Dedifferentiated amniotic fluid mesenchymal stem cell (primary cell): ENCODE data around the gene KLHL40.

Experiments used
- DNase-seq: peaks from one replicate; pipeline ENCODE4 v3.0.0-alpha.2; 2016; ENCODE audit errors: extremely low spot score

The KLHL40 gene

DNA sequence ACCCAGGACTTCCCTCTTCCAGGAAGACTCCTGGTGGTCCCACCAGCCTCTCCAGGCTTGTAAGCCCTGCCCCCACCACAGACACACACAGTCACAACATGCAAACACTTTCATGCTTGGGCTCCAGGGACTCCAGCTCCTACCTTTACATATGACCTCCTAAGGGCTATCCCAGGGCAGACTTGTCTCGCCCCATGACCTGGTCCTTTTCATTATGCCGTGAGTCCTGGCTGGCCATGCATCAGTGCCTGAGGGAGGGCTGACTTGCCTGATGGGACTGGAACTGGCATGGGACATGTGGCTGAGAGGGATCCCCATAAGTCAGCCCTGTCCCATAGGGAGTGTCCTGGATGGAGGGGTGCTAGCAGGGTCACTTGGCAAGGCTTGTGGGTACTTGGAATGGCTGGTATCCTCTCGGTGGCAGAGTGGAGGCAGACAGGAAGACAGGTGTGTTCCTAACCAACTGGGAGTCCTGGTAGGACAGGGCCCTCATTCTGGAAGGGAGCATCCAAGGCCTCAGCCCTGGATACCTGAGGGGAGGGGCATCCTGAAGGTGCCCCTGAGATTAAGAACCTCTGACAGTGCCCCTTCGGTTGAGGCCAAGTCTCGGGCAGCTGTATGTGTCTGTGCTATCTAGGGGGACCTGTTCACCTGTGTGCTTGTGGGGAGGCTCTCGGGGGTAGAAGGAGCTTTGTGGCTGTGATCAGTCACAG is 17.8 kb downstream of the KLHL40 start:
- no peak for DNase-seq

- no peak for DNase-seq
Measured at GRCh38 chr3:42703695-42704025, 18.3 kb downstream of the KLHL40 start.

- no peak for DNase-seq
Measured at GRCh38 chr3:42704136-42704841, 19.0 kb downstream of the KLHL40 start.

GRCh38 chr3:42705058-42705767 is 19.9 kb downstream of the KLHL40 start:
- DNase-seq, result no peak

- DNase-seq, result no peak
Measured at GRCh38 chr3:42705962-42706585, 20.7 kb downstream of the KLHL40 start.

- no peak for DNase-seq
Measured at GRCh38 chr3:42706721-42707619, 21.6 kb downstream of the KLHL40 start.

- no peak for DNase-seq
Measured at GRCh38 chr3:42707620-42708355, 22.5 kb downstream of the KLHL40 start.

- DNase-seq, result no peak
Measured at GRCh38 chr3:42708611-42709151, 23.3 kb downstream of the KLHL40 start.

DNA sequence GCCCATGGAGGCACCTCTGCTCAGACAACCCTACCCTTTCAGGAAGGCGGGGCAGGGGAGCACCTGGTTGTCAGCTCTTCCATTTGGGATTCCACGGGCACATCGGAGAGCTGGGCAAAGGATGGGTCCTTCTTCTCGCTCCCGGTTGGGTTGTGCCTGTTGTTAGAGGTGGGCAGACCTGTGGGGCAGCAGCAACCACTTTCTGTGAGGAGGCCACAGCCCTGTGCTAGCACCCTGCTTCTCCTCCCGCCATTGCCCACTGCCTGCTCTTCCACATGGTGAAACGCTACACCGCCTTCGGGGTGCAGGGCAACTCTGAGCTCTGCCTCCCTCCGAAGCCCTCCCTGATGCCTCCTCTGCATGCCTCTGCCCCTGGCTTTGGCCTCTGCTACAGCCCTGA is 24.3 kb downstream of the KLHL40 start:
- no peak for DNase-seq

DNA sequence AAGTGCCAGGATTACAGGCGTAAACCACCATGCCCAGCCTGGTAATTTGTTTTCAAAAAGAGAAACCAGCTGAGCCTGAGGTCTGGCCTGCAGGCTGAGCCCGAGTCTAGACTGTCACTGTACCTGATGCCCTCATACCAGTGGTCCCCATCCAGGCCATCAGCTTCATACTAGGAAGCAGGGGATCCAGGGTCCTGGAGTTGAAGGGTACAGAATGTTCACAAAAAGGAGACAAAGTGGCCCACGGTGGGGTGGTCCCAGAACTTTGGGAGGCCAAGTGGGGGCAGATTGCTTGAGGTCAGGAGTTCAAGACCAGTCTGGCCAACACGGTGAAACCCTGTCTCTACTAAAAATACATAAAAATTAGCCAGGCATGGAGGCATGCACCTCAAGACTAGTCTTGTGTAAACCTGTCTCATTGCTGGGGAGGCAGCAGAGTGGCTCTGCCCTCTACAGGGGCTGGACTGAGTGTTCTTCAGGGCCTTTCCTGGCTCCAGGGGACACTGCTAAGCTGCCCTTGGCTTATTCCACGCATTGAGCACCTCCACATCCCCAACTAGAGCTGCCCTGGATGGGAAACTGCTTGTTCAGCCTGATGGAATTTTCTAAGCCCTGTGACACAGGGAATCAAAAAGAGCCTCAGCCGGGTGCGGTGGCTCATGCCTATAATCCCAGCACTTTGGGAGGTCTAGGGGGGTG is 25.1 kb downstream of the KLHL40 start:
- no peak for DNase-seq

DNA sequence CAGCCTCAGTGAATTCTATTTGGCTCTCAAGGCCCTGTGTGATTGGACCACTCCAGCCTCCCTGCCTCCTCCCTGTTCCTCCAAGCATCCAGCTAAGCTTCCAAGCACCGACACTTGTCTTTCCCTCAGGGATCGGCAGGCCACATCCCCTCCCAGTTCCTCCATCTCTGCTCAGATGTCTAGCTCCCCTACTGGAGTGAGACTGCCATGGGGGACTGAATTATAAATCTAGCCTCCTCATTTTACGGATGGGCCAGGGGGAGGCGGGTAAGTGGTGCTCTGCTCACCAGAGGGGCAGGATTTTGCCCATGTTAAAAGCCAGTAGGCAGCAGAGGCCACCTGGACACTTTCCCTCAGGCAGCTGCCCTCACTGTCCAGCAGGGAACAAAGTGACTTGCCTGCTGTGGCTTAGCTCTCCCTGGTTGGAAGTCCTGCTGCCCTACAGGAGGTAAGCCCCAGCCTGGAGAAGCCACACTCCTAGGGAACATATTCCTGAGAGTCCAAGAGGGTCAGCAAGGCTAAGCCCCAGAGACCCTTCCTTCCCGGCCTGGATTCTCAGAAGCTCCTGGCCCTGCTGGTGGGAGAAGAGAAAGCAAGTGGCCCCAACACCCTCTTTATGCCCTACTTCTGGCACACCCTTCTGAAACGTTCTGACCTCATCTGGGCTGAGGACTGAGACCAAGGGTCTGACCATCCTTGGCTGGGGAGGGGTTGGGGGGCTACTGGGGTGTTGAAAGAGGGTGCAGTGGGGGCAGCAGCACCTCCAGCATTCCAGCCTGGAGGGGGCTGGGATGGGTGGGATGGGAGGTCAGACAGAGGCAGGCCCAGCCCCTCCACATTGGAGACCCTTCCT is 26.4 kb downstream of the KLHL40 start:
- no peak for DNase-seq

- no peak for DNase-seq
Measured at GRCh38 chr3:42712344-42712648, 27.0 kb downstream of the KLHL40 start.

- DNase-seq, result no peak
Measured at GRCh38 chr3:42712688-42713372, 27.5 kb downstream of the KLHL40 start.

DNA sequence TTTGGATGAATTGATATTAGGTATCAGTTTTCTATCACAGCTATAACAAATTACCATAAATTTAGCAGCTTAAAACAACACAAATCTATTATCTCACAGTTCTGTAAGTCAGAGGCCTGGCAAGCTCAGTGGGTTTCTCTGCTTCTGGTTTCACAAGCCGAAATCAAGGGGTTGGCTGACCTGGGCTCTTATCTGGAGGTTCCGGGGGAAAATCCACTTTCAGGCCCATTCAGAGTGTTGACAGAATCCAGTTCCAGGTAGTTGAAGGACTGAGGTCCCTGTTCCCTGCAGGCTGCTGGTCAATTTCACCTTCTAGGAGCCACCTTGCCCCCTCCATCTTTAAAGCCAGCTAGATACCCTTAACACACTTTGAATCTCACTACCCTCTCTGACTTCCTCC is 28.4 kb downstream of the KLHL40 start:
- no peak for DNase-seq

DNA sequence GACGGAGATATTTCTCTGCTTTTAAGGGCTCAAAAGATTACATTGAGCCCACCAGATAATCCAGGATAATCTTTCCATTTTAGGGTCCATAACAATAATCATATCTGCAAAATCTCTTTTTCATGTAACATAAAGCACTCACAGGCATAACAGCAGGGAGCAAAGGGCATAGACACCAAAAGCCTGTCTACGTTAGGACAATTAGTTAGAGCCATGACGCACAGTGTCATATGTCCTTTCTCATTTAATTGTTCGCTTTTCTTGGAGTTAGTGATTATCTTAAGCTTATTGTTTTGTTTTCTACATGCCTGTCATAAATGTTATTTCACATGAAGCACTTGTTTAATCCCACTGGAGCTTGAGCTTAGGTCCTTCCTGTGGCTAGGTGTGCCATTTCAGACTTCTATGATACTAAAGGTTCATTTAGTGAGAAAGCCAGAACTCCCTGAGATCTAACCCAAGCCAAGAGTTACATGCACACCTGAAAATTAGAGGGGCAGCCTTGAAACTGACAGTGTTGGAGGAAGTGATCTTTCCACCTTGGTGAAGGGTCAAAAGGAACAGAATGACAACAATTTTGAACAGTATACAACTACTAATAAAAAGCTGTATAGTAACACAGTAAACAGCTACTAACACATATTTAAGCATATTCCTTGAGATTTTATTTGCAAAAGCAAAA is 29.0 kb downstream of the KLHL40 start:
- no peak for DNase-seq

DNA sequence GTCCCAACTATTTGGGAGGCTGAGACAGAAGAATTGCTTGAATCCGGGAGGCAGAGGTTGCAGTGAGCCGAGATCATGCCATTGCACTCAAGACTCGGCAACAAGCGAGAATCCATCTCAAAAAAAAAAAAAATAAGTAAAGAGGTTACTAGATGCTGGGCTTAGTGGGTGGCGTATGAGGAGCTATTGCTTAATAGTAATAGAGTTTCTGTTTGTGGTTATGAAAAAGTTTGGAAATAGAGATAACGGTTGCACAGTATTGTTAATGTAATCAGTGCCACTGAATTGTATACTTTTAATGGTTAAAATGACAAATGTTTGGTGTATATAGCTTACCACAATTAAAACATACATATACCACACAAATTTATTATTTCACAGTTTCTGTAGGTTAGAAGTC is 32.0 kb downstream of the KLHL40 start:
- DNase-seq, result no peak

- DNase-seq, result no peak
Measured at GRCh38 chr3:42718338-42718737, 33.0 kb downstream of the KLHL40 start.

DNA sequence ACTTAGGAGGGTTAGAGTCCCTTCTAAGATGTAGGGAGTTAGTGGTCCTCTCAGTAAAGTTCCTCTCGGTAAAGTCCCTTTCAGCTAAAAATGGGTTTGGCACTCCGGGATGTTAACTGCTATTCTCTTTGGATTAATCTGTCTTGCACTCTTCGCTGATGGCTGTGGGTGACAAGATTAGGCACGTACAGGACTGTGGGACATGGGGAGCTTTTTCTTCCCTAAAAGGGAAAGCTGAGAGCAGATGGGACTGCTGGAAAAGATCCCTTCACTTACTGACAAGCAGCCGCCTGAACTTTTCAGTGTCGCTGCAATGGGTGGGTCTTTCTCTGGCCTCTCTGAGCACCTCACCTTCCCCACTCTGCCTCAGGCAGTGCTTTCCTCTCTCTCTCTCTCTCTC is 33.7 kb downstream of the KLHL40 start:
- DNase-seq, result no peak
